ENCODE measurements around the gene ZRANB1.

ZRANB1 gene

GRCh38 chr10:125035136-125035535 lies 93.2 kb downstream of the ZRANB1 start:
- Histone ChIP-seq H3K27ac (no peak overlapping the region), H3K4me1 (ENCODE audit: control insufficient read depth in 1 of 2, insufficient read depth in 1 of 2, low read depth in 1 of 2, low read length in 1 of 2) (no peaks in the 10 kb centered on the region), H3K36me3 (peaks cover 60% of the 10 kb centered on the region), H3K27me3 (no peaks in the 10 kb centered on the region), H3K9me3 (no peaks in the 10 kb centered on the region), H3K4me3 (ENCODE audit: low read depth in 1 of 2, low read length in 1 of 2) (no peak overlapping the region)
- no peak for TF ChIP-seq CTCF (IDR thresholded peaks at IDR 0.05)

DNA sequence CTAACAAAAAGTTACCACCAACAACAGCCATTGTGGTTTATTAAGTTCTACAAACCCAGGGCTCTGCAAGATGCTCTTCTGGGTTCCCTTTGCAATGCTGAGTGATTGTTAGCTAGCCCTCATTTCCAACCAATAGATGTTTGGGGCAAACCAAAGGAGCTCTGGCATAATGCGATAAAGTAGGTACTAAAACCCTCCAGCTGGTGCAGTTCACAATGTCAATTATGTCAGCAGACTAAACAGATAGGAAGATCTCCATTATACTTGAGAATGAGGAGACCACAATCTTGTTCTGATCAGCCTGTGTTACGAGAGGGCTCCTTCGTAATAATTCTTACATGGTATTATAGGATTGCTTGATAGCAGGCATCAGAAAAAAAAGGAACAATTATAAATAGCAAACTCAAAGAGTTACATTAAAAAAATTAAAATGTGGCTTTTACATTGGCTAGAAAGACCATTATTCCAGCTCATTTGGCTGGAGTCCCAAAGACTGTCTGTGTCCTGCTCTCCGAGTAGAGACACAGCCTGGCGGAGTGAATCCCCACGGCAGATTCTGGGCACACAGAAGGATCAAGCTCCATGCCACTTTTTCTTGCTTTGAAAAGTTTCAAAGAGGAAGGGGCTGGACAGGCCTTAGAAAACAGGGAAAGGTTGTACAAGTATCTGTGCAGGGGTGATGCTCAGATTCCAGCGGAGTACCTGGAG lies 93.8 kb downstream of the ZRANB1 start:
- no peak overlapping the region for H3K27ac ChIP-seq
- no peak for TF ChIP-seq CTCF (IDR thresholded peaks at IDR 0.05)
- no peak overlapping the region for H3K4me3 ChIP-seq (ENCODE audit: low read depth in 1 of 2, low read length in 1 of 2)
- H3K9me3 ChIP-seq = no peaks in the 10 kb centered on the region
- peaks cover 56% of the 10 kb centered on the region for H3K36me3 ChIP-seq
- no peaks in the 10 kb centered on the region for H3K27me3 ChIP-seq
- H3K4me1 ChIP-seq (ENCODE audit: control insufficient read depth in 1 of 2, insufficient read depth in 1 of 2, low read depth in 1 of 2, low read length in 1 of 2) = peaks cover under 1 to 1% of the 10 kb centered on the region in 2 experiments

- peaks cover 13 to 17% of the 10 kb centered on the region in 2 experiments for H3K4me1 ChIP-seq (ENCODE audit: control insufficient read depth in 1 of 2, insufficient read depth in 1 of 2, low read depth in 1 of 2, low read length in 1 of 2)
- no peak overlapping the region for H3K4me3 ChIP-seq (ENCODE audit: low read depth in 1 of 2, low read length in 1 of 2)
- peaks cover 56% of the 10 kb centered on the region for H3K36me3 ChIP-seq
- no peak overlapping the region for H3K27ac ChIP-seq
- no peaks in the 10 kb centered on the region for H3K27me3 ChIP-seq
- H3K9me3 ChIP-seq = no peaks in the 10 kb centered on the region
- TF ChIP-seq CTCF (IDR thresholded peaks at IDR 0.05) = no peak
Observed at GRCh38 chr10:125037145-125037877, 95.4 kb downstream of the ZRANB1 start.
